Activated effector memory CD4-positive, alpha-beta T cell treated with anti-CD3 and anti-CD28 coated beads, Interleukin-2, amount 50 U/mL, for 16 hours (primary cell): ENCODE measurements around the gene TMEM236.

ENCODE experiments used
- DNase-seq: peaks from one replicate; pipeline ENCODE4 v3.0.0-alpha.2; 2020

The TMEM236 gene

DNA sequence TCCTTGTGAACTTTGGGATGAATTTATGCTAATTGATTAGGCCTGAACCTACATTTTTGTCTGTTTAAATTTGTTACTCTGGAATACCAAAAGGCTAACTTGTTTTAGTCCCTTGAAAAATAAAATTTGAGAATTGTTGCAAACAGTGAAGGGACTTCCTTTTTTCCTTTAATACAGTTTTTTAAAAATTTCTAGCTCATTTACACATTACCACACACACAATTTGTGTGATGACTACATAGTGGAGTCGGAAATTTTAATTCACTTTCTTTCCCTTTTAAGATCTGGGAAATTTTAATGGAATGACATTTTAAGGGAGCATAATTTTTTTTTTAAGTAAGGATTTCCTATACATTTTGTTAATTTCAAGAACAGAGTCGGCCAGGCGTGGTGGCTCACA, 8.6 kb upstream of the TMEM236 start:
- no peak for DNase-seq

DNA sequence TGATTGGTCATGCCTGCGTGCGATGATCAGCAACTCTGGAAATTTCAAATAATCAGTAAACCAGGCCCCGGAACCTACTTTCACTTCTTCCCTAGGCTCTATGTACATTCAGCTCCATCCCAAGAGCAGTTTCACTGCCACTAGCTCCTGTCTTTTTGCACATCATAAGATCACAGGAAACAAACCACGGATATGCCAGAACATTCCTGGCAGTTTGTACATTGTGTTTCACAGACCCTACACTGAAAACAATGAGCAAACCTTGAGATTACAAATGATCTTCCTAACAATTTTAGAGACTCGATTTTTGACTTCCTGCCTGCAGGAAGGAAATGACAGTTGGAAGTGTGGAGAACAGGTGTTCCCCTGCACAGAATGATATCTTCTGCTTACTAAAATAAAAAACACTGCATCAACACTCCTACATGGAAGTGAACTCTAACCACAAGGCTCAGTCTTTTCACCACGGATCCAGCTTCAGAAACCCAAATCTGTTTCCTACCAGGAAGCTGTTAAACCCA, 7.6 kb upstream of the TMEM236 start:
- DNase-seq: no peak

DNA sequence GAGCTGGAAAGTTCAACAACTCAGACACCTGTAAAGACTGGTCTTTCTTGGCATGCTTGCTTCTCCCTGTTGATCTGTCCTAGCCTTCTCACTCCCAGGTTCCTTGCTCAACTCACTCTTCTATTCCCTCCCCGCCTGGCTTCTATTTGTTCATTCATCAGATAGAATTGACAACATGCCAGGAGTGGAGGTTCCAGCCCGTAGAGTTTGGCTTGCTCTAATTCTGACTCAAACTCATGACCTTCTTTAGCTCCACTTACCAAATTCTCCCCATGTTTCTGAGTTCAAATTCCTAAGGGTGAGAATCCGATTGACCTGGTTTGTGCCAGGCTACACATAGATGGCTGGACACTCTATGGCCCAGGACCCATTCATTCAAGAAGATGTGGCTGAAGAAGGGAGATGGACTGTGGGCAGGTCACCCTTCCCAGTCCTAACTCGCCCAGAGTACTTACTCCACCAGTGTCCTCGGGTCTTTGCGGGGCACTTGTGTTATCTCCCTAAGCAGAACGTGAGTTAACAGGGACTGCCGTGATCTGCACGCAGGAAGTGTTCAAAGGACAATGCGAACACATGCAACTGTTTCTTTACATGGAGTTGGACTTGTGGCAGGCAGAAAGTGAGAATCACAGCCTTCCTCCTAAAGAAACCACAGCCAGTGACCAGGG, 4.0 kb upstream of the TMEM236 start:
- no peak for DNase-seq

DNA sequence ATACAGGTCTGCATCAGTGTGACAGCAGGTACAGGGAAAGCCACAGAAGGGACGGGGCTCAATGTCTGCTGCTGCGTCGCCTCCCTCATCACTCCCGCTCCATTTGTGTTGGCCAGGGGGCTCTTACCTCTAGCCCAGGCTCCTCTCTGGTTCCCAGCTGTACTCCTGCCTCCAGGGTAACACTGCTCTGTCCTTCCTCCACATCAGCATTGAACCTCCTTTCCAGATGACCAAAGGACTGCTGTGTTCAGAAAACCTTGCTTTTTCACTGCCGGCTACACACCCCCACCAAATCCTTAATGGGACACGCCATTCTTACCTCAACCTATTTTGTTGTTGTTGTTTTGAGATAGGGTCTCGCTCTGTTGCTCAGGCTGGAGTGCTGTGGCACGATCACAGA, 2.1 kb upstream of the TMEM236 start:
- DNase-seq: no peak

DNA sequence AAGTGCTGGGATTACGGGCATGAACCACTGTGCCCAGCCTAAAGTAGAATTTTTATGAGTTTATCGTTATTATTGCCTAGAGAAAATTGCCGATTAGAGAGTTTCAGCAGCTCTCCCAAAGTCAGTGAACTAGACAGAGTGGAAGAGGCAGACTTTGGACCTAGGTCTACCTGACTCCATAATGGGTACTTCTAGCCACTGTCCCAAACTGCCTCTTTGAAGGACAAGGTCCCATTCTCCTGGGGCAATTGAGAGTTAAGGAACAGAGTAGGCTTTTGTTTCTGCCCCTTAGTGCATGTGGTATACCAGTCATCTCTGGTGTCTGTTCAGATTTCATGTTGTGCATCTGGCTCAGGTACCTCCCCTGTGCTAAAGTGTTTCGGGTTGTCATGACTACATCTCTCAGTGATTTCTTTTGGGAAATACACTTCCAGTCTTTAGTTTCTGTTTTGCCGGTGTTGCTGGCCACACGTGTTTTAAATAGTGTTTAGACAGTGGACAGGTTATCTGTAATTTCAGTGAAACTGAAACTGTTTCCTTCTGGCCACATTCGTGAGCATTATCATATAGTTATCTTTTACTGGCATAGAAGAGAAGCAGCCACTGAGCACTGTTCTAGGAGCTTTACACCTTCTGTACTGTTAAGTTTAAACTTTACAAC, 4.7 kb downstream of the TMEM236 start:
- DNase-seq: no peak

DNA sequence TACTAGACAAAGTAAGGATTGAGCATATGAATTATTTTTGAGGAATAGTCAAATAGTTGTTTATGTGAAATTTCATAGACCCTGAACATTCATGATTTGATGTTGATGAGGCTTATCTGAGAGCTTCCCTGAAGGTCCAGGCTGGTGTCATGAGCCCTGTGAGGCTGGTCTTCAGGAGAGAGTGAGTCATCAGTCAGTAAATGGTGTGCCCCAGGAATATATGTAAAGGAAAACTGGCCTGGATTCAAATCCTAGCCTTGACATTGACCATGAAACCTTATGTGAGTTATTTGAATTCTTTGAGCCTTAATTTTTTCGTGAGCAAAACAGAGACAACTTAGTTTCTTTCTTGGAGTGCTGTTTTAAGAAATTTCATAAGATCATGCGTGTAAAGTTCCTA, 6.2 kb downstream of the TMEM236 start:
- no peak for DNase-seq

DNA sequence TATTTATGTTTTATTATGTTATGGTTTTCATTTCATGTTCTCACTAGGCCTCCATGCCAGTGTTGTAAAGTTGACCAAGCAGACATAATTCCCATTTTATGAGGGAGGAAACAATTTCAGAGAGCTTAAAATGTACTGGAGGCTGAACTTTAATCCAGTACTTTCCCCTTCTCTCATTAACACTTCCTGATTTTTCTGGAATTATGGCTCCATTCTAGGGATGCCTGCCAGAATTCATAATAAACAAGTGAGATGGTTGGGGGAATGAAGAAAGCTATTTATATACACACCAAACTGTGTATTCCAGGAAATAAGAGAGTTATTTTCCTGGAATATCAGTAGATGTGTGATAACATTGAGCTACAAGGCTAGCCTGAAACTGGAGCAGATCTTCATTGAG, 6.9 kb downstream of the TMEM236 start:
- no peak for DNase-seq

DNA sequence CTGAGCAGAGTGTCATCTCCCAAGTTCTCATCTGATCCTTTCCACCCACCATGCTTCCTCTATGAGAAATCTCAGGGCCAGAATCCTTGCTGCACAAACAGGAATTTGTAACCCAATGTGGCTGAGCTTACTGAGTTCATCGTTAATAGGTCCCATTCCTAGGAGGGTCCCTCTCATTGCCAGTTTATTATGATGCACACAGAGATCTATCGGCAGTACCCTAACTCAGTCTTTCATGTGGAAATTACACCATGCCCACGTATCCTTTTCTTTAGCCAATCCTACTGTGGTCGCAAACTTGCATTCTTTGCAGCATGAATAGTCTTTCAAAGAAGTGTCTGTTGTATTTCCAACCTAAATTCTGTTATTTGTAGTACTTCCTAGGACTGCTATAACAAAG, 12.1 kb downstream of the TMEM236 start:
- DNase-seq: no peak

DNA sequence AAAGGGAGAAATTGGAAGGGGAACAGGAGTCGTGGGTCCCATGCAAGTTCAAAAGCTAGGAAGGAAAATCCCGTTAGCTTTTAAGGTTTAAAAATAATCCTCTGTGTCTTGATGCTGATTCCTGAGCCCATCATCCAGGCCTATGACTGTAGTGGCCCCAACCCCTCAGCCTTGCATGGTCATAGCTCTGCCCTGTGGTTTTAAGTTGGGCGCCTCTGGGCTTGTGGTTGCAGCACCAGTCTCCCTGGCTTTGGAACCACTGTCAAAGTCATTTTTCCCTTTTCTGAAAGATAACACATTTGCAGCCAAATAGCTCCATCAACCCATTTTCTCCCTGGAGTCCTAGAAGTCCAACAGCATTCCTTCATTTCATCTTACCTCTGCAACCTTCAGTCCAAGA, 13.6 kb downstream of the TMEM236 start:
- no peak for DNase-seq

DNA sequence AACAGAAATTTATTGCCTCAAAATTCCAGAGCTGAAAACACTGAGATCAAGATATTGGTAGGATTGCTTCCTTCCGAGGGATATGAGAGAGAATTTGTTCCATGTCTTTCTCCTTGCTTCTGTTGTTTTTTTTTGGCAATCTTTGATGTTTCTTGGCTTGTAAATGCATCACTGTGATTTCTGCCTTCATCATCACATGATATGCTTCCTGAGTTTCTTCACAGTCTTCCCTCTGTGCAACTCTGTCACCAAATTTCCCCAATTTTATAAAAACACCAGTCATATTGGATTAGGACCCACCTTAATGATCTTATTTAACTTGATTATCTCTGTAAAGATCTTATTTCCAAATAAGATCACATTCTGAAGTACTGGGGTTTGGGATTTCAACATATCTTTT, 14.7 kb downstream of the TMEM236 start:
- no peak for DNase-seq

DNA sequence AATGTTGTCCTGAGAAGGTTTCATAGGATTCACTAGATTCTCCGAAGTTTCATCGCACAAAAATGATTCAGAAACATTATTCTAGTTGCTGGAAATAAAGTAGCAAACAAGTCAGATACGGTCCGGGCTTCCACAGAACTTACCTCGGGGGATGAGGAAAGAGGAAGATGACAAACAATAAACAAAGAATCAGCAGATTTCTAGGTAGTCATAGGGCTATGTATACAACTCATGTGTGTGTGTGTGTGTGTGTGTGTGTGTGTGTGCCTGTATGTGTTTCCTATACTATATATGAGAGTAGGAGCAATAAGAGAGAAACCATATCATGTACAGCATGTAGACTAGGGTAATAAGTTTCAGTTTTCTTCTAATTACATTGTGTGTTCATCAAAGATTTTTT, 16.5 kb downstream of the TMEM236 start:
- no peak for DNase-seq

DNA sequence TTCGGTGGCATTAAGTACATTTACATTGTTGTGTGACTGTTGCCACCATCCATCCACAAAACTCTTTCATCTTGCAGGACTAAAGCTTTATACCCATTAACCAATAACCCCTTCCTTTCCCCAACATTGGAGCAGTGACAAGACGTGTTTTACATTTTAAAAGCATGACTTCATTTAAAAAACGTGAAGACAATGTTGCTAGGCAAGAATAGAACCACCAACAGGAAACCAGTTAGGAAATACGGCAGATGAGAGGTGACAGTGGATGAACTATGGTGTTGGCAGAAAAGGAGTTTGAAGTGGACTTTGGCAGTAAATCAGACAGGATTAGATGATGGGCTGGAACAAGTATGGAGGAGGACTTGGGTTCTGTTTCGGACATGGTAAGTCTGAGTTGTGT, 17.0 kb downstream of the TMEM236 start:
- DNase-seq: no peak

DNA sequence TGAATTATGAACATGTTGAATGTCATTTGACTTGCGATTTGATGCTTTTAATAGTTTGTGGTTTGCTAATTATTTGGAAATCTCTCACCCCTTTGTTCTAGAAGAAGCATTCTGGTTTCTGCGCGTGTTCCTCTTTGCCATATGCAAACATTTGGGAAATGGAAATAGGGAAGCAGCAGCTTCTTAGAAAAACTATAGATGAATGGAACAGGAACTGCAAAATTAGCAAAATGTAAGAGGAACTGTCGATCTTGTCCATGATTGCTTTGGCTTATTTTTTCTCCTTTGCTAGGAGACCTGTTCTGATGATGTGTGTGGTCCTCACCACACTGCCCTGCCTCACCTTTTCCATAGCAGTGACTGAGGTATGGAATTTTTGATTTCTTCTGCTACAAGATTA, 19.0 kb downstream of the TMEM236 start:
- no peak for DNase-seq

DNA sequence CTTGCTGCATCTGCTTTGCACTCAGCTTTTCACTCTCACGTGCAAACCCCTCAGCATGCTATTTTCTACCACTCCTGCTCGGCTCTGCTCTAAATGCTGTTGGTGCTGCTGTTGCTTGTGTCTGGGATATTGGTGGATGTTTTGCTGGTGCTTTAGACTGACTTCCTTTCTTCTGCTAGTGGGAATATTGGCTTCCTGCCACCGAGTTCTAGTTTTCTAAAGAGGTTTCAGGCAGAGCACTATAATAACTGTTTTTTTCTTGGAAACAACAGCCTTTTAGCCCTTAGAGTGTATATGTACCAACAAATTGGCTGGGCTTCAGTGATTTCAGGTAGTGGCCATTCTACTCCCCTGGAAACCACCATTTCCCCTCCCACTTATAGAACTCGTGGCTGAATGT, 27.8 kb downstream of the TMEM236 start:
- DNase-seq: no peak

DNA sequence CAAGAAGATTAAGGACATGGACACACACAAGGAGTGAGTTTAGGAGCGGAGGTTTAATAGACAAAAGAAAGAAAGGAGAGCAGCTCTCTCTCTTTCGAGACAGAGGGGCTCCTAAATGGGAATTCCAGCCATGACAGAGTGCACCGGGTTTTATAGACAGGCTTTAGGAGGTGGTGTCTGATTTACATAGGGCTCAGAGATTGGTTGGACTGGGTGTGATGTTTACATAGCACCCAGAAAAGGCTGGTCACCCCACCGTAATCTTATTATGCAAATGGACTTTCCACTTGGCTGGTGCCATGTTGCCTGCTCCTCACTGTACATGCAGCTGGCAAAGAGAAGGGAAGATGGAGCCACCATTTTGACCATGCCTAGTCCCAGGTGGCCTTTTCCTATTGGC, 28.7 kb downstream of the TMEM236 start:
- DNase-seq: no peak

DNA sequence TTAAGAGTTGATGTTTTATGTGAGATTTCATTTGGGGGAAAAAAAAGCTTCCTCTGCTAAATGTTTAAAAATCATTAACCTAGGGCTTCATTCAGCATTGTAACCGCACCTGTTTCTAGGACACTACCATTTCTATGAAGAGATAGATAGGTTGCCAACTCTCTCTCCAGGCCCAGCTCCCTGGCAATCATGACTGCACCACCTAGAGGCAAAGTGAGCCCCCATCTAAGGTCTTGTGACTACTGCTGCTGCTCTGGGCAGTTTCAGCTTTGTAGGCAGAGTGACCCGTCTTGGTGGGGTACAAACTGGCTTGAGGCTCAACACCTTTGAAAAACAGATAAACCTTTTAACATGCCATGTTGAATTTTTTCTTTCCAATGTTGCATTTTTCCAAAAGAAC, 29.9 kb downstream of the TMEM236 start:
- no peak for DNase-seq

DNA sequence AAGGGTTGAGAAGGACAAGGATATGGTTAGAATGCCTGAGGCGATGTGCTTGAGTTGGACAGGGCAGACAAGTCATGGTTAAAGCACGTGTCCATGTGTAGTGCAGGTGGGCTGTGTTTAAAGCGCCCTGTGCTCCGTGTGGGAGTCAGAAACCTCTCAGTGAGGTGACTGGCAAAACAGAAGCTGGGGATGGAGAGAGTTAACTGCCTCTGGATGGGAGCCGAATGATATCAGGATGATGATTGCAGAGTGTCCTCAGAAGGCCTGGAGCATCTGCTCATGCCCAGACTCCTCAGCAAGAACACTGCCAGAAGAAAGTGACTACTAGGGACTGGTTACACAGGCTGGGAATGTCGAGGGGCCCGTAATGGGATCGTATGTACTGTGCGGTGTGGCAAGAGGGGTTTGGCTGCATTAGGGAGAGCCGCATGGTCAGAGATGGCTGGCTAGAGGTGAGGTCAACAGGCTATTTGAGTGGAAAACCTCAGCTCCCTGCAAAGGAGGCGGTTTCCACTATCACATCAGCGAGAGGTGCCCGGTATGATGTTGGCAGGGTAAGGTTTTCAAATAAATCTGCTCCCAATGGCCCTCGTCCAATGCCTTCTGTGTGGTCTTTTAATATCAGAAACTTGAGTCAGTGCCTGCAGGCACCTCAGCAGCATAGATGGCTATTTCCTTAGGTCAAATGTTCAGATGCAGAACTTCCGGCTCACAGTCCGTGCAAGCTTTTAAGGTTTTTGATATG, 31.1 kb downstream of the TMEM236 start:
- DNase-seq: no peak

DNA sequence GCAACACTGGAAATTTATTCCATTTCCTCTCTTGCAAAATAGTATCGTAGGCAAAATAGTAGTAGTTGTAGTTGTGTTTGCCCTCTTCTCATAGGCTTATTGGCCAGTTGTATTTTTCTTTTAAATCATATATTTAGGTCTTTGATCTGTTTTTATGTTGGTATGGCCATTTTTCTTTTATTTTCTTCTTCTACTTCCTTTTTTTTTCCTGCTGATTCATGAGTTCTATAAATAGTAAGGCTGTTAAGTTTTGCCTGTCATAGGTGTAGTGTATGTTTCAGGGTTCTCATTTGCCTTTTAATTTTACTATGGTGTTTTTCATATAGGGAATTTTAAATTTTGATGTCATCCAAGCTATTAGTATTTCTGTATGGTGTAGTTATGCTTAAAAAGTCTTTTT, 31.8 kb downstream of the TMEM236 start:
- DNase-seq: no peak

DNA sequence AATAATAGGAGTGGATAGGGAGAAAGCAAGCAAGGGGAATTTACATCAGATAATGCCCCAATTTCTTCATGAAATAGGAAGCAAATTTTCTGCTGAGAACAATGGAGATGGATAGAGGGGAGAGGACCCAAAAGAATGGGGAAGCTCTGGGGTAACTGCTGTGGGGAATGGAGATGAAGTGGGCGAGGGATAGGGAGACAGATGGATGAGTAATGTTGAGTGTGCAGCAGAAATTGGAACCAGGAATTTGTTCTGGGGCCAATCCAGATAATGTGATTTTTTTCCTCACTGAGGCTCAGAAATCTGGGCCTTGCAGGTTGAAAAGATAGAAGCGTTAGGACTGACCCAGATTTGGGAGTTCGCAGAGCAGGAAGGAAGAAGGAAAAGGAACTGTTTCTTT, 32.7 kb downstream of the TMEM236 start:
- no peak for DNase-seq

DNA sequence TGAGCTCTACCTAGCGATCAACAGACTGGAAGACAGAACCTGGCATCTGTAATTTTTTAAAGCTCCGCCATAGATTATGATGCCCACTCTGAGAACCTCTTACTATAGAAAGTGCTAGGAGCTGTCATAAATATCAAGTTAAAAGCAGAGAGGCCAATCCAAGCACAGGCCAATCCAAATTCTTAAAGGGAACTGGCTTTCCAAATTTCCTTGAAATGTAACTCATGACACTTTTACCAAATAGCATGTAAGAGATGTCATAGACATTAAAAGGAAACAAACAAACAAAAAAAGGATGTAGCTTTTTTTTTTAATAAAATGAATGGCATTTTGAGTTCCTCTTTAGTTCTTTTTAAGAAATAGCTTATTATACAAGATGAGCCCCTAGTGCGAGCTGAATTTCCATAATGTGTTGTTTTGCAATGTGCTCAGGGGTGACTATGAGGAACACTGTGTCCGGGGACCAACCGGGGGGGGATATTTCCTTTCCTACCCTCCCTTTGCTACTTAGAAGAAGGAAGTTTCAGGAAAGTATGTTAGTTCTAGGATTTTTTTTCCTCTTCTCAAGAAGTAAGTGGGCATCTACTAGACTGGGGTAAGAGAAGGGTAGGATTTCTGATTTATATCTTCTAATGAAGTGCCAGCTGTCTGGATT, 33.4 kb downstream of the TMEM236 start:
- no peak for DNase-seq

DNA sequence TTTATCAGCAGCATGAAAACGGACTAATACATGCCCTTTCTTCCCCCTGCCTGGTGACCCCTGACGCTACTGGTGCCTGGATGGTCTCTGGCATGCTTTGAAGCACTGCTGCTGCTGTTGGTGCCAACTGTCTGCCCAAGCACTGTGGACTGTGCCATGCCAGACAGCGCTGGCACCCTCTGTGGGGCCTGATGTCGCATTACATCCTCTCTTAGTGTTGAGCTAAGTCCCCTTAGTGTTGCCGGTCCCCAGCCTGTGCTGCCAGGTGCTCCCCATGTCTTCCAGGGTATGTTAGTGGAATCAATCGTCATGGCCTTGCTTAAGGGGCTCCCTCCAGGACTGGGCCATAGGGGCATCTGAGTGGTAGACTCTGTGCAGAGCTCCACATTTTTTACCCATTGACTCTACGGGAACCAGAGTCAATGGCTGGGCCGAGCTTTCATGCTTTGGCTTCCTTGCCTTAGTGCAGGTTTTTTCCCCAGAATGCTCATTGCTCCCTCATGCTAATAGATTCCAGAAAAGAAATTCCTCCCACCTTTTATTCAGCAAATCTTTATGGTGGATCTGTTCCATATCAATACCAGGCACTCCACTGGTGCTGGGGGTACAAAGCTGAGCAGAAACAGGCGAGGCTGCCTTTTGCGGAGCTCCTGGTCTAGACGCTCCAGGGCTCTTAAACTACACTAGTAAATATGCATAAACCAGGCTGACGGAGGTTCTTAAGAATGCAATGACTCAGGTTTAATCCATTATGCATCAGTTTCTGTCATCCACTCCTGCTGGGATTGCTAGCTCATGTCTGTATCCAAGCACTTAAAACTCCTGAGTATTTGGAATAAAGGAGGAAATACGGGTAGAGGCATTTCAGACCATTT, 35.3 kb downstream of the TMEM236 start:
- DNase-seq: no peak

DNA sequence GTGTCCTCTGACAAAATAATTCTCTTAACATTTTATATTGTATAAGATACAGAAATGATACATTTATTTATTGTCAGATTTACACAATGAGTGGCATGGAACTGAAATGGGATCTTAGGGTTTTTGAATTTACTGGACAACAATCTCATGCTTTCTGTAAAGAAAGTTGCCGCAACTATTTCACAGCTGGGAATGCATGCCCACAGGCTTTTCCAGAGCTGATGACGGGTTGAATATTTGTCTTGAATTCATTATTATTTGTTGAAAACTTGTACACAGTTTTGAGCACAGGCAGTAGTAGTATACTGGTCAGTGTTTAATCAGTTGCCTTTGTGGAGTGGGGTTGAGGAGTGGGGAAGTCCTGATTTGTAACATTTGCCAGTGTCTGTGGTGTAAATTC, 36.6 kb downstream of the TMEM236 start:
- DNase-seq: no peak

DNA sequence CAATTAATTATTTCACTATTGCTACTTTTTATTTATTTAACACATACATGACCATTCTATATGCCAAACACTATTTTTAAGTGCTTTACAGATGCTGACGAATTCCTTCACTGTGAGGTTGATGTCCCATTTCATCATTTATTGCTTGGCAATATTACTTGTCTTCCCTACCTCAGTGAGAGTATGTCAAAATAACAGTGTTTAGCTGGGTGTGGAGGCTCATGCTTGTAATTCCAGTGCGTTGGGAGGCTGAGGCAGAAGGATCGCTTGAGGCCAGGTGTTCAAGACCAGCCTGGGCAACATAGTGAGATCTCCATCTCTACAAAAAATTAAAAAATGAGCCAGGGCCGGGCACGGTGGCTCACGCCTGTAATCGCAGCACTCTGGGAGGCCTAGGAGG, 37.4 kb downstream of the TMEM236 start:
- DNase-seq: no peak
